ENCODE results near the gene PCCA. TPM values are rescaled to one million over a fixed set of nuclear protein-coding genes. Genes with fewer than 3 reads are reported as not detected.

Gene PCCA
- total and polyA plus RNA-seq, 2 of the 13 experiments (the other 11 are each of a cell fraction or from before 2014, with no cell fraction given) = 15.0 to 32.2 TPM

GRCh38 chr13:100525453-100526317, 436.8 kb downstream of the PCCA start (continued):
- TF ChIP-seq ZBTB26 (CRISPR knock-in tag; IDR thresholded peaks at IDR 0.05; ENCODE audit: borderline replicate concordance) = no peak
- TF ChIP-seq CREB3 (CRISPR knock-in tag; IDR thresholded peaks at IDR 0.05) = no peak
- no peak for TF ChIP-seq THRA (CRISPR knock-in tag; IDR thresholded peaks at IDR 0.05; ENCODE audit: borderline replicate concordance)
- no peak for TF ChIP-seq PCBP1 (IDR thresholded peaks at IDR 0.05; ENCODE audit: borderline replicate concordance, low read depth, low read length)
- TF ChIP-seq ZNF530 (CRISPR knock-in tag; IDR thresholded peaks at IDR 0.05; ENCODE audit: low read depth) = no peak
- no peak for TF ChIP-seq GPBP1L1 (CRISPR knock-in tag; IDR thresholded peaks at IDR 0.05)
- peak; percentile 42; the same call in 1 of the 2 replicates for TF ChIP-seq ZBTB33 (CRISPR knock-in tag; IDR thresholded peaks at IDR 0.05)
- TF ChIP-seq HNRNPK (IDR thresholded peaks at IDR 0.05; ENCODE audit: low read depth, low read length, poor library complexity, severe bottlenecking) = no peak
- TF ChIP-seq TAF1 (CRISPR knock-in tag; IDR thresholded peaks at IDR 0.05) = no peak
- TF ChIP-seq IKZF5 (CRISPR knock-in tag; IDR thresholded peaks at IDR 0.05) = peak; percentile 29; the same call in 1 of the 2 replicates
- TF ChIP-seq ZNF772 (CRISPR knock-in tag; IDR thresholded peaks at IDR 0.05) = peak; percentile 66; the same call in 1 of the 2 replicates
- no peak for TF ChIP-seq U2AF2 (IDR thresholded peaks at IDR 0.05; ENCODE audit: low read depth, low read length)
- peak; percentile 50; the same call in 1 of the 2 replicates for TF ChIP-seq BCL3 (CRISPR knock-in tag; IDR thresholded peaks at IDR 0.05)
- TF ChIP-seq SATB2 (CRISPR knock-in tag; IDR thresholded peaks at IDR 0.05) = no peak
- 0 out of 2 replicates have a peak, but pooled peaks have one; percentile 8 for TF ChIP-seq HINFP (CRISPR knock-in tag; IDR thresholded peaks at IDR 0.05; ENCODE audit: low read depth)
- TF ChIP-seq PHF5A (CRISPR knock-in tag; IDR thresholded peaks at IDR 0.05; ENCODE audit: low read depth, unreplicated experiment) = no peak
